Kidney epithelial cell (primary cell): ENCODE data around the gene TMA7. TPM values are rescaled to one million over a fixed set of nuclear protein-coding genes. Genes with fewer than 3 reads are reported as not detected.

Source experiments
- DNase-seq: peaks from one replicate; pipeline ENCODE4 v3.0.0-alpha.2; 2010; ENCODE audit warnings: low read depth
- H3K27me3 ChIP-seq: 2 replicates; pipeline ENCODE4 v1.6.0; 2011; ENCODE audit warnings: low read length; ENCODE audit not compliant: control insufficient read depth, insufficient read depth
- H3K36me3 ChIP-seq: 2 replicates; pipeline ENCODE4 v1.5.1; 2011; ENCODE audit warnings: low read length; ENCODE audit not compliant: control insufficient read depth, insufficient read depth
- H3K4me3 ChIP-seq: 2 replicates; pipeline ENCODE4 v1.5.1; 2011; ENCODE audit warnings: low read depth, mild to moderate bottlenecking, control low read depth, low read length
- total RNA-seq: library from RNA; depleted of rRNA; stranded (reverse); fragments of >200 nt; gene quantifications from 2 replicates; pipeline ENCODE4 v1.2.3, GENCODE V29; 2015
- TF ChIP-seq, protein P1 (sequence below): IDR thresholded peaks from 2 replicates; pipeline ENCODE4 v1.5.1; 2011; ENCODE audit warnings: mild to moderate bottlenecking, moderate library complexity, low read length, control low read depth, inconsistent platforms; ENCODE audit not compliant: insufficient read depth, poor library complexity, severe bottlenecking

Gene TMA7
- total RNA-seq, 1 donor from 2014 or later: 462 TPM

DNA sequence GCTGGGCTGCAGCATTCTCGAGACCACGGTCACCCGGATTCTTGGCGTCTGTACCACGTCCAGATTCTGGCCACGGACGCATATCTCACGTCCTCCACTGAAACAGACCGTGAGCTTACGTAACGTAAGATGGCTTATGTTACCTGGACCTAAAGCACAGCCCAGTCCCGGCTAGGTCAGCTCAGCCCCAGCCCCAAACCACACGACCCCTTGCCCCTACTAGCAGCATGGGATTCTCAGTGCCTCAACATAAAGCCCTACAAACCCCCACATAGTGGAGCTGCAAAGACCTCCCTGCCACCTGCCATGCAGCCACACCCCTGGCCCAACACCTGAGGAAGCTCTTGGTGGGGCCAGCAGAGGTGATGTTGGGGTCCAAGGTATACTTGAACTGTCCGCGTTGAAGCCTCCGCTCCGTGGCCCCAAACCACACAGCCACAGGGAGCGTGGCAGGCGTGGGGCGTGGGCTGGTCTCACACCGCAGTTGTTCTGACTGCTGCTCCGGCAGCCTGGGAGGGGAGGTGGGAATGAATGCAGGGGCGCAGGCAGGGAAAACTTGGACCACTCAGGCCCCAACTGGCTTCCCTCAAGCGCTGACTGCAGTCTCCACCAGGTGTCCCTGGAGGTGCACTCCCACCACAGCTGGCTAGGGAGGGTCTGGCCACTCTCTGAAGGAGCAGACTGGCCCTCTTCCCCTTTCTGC is 24.7 kb upstream of the TMA7 start:
- Histone ChIP-seq H3K4me3 (no peak overlapping the region), H3K36me3 (peaks cover 11% of the 10 kb centered on the region), H3K27me3 (no peaks in the 10 kb centered on the region)
- no peak for DNase-seq
- TF ChIP-seq, protein P1, sequence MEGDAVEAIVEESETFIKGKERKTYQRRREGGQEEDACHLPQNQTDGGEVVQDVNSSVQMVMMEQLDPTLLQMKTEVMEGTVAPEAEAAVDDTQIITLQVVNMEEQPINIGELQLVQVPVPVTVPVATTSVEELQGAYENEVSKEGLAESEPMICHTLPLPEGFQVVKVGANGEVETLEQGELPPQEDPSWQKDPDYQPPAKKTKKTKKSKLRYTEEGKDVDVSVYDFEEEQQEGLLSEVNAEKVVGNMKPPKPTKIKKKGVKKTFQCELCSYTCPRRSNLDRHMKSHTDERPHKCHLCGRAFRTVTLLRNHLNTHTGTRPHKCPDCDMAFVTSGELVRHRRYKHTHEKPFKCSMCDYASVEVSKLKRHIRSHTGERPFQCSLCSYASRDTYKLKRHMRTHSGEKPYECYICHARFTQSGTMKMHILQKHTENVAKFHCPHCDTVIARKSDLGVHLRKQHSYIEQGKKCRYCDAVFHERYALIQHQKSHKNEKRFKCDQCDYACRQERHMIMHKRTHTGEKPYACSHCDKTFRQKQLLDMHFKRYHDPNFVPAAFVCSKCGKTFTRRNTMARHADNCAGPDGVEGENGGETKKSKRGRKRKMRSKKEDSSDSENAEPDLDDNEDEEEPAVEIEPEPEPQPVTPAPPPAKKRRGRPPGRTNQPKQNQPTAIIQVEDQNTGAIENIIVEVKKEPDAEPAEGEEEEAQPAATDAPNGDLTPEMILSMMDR: peak; percentile 5

DNA sequence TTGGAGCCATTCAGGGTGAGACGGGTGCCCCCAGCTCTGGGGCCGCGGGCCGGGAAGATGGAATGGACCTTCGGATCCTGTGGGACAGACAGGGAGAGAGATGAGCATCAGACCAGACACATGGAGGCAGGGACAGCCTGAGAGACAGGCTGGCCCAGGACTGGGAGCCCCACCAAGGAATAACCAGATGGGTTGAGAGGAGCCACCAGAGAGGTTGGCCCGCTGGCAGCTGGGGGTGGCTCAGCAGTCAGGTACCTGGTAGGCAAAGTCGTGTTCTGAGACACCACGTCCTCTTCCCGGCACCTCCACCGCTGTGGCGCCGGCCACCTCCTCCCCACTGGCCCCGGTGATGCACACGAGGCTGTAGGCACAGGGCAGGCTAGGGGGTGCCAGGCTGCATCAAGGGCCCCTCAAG is 24.0 kb upstream of the TMA7 start:
- H3K36me3 ChIP-seq: peaks cover 8% of the 10 kb centered on the region

DNA sequence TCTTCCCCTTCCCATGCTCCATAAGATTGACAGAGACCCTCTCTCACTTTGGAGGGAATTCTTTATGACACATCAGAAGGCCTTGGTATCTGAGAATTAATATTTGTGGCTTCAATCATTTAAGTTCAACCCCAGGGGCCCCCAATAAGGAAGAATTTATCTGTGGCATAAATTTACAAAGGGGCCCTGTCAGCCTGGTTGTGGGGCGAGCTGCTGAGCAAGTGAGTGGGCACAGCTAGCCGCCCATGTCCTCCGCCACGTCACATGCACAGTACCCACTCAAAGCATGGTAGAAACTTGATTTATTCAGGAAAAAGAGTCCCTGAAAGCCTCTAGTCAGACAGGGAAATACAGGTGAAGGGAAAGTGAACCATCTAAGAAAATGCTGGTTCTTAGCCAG is 23.5 kb upstream of the TMA7 start:
- TF ChIP-seq, protein P1: no peak
- no peak for DNase-seq
- no peaks in the 10 kb centered on the region for H3K27me3 ChIP-seq
- no peak overlapping the region for H3K4me3 ChIP-seq
- H3K36me3 ChIP-seq: peaks cover 8% of the 10 kb centered on the region

More for the DNA sequence above, 24.0 kb upstream of the TMA7 start:
- TF ChIP-seq, protein P1: no peak
- no peak overlapping the region for H3K4me3 ChIP-seq
- DNase-seq: no peak
- no peaks in the 10 kb centered on the region for H3K27me3 ChIP-seq

DNA sequence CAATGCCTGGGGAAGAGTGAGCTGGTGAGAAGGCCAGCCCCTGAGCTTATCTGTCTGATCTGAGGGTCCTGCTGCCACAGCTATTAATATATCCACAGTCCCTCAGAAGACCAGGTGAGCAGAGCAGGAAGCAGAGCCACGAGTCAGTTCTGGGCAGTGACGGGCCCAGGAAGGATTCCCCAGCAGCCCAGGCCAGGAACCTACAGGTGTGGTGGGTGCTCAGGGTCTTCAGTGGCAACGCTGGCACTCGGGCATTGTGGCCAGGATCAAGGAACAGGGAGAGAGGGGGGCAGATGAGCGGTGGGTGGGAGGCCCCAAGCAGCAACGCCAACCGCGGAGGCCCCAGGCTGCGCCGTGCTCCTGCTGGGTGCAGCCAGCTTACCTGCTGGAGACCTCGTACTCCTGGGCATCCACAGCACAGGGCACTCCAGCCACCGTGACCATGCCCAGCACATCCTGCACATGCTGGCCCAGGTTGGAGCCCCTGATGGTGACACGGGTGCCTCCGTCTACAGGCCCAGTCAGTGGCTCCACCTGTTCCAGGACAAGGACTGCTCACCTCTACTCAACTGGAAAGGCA is 22.4 kb upstream of the TMA7 start:
- no peak for DNase-seq
- peaks cover 5% of the 10 kb centered on the region for H3K36me3 ChIP-seq
- TF ChIP-seq, protein P1: no peak
- H3K4me3 ChIP-seq: no peak overlapping the region
- H3K27me3 ChIP-seq: no peaks in the 10 kb centered on the region

DNA sequence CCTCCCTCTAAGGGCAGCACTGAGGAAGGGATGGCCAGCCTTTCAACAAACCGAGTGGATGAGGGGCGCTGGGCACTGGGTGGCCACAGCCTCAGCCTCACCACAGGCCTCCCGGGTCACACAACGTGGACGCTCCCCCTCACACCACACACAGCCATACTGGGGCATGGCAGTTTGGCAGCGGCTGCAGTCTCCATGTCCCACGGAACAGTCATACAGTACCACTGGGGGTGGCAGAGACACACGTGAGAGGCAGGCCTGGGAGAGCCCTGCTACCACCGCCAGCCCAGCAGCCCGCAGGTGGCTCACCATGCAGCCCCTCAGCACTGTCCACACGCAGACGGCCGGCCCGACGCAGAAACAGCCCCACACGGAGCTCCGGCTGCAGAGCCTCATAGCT is 21.9 kb upstream of the TMA7 start:
- Histone ChIP-seq H3K36me3 (peaks cover 5% of the 10 kb centered on the region), H3K27me3 (no peaks in the 10 kb centered on the region)
- TF ChIP-seq, protein P1: no peak

DNA sequence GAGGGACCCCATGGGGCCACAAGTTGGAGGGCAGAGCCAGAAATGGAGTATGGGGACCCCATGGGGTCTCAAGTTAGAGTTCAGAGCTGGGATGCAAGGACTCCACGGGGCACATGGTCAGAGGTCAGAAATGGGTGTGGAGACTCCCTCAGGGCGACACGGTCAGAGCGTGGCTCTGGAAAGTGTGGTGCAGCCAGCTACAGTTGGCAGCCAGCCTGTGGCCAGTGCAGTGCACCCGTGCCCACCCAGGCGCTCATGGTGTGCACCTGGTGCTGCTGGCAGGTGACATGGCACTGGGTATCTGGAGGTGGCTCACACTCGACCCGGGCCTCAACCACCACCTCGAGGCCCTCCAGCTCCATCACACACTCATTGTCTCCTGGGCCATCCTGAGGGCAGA is 21.4 kb upstream of the TMA7 start:
- no peak for DNase-seq
- TF ChIP-seq, protein P1: no peak
- Histone ChIP-seq H3K36me3 (peaks cover 5% of the 10 kb centered on the region), H3K4me3 (no peak overlapping the region), H3K27me3 (no peaks in the 10 kb centered on the region)

More for the DNA sequence above, 21.9 kb upstream of the TMA7 start:
- DNase-seq: no peak
- H3K4me3 ChIP-seq: no peak overlapping the region
